Measurements from ENCODE around the gene RFPL4AL1. TPM values are rescaled to one million over a fixed set of nuclear protein-coding genes. Genes with fewer than 3 reads are reported as not detected.

The RFPL4AL1 gene
- total RNA-seq, 1 experiment from 2014 or later: not detected

Other genes starting within 250 kb of the RFPL4AL1 start
- gene SBK2, start 232.0 kb upstream of the RFPL4AL1 start, total RNA-seq (2014; rRNA removed; shearing (Covaris generic)): not detected in 2 replicates
- gene SBK3, start 223.6 kb upstream of the RFPL4AL1 start, total RNA-seq (2014; rRNA removed; shearing (Covaris generic)): not detected in 2 replicates
- 8.2 and 8.3 TPM in 2 replicates for gene ZNF579, start 188.3 kb upstream of the RFPL4AL1 start, total RNA-seq (2014; rRNA removed; shearing (Covaris generic))
- gene FIZ1, start 169.6 kb upstream of the RFPL4AL1 start, total RNA-seq (2014; rRNA removed; shearing (Covaris generic)): 6.0 and 10.0 TPM in 2 replicates
- gene ZNF524, start 168.8 kb upstream of the RFPL4AL1 start, total RNA-seq (2014; rRNA removed; shearing (Covaris generic)): 18.8 and 26.2 TPM in 2 replicates
- 2.2 and 3.8 TPM in 2 replicates for gene ZNF865, start 163.5 kb upstream of the RFPL4AL1 start, total RNA-seq (2014; rRNA removed; shearing (Covaris generic))
- 4.1 and 6.1 TPM in 2 replicates for gene ZNF784, start 144.6 kb upstream of the RFPL4AL1 start, total RNA-seq (2014; rRNA removed; shearing (Covaris generic))
- gene ZNF580, start 128.1 kb upstream of the RFPL4AL1 start, total RNA-seq (2014; rRNA removed; shearing (Covaris generic)): 16.5 and 55.3 TPM in 2 replicates
- gene ZNF581, start 125.5 kb upstream of the RFPL4AL1 start, total RNA-seq (2014; rRNA removed; shearing (Covaris generic)): 23.7 and 29.5 TPM in 2 replicates
- 14.0 and 17.6 TPM in 2 replicates for gene CCDC106, start 120.9 kb upstream of the RFPL4AL1 start, total RNA-seq (2014; rRNA removed; shearing (Covaris generic))
- gene U2AF2, start 114.1 kb upstream of the RFPL4AL1 start, total RNA-seq (2014; rRNA removed; shearing (Covaris generic)): 334 and 352 TPM in 2 replicates
- gene EPN1, start 93.9 kb upstream of the RFPL4AL1 start, total RNA-seq (2014; rRNA removed; shearing (Covaris generic)): 97.4 and 122 TPM in 2 replicates
- not detected in 2 replicates for gene NLRP9, start 30.7 kb upstream of the RFPL4AL1 start, total RNA-seq (2014; rRNA removed; shearing (Covaris generic))
- 0.13 and 0.18 TPM in 2 replicates for gene RFPL4A, start 10.0 kb upstream of the RFPL4AL1 start, total RNA-seq (2014; rRNA removed; shearing (Covaris generic))
- 0.03 and 0.13 TPM in 2 replicates for gene NLRP11, start 62.9 kb downstream of the RFPL4AL1 start, total RNA-seq (2014; rRNA removed; shearing (Covaris generic))
- gene NLRP4, start 67.4 kb downstream of the RFPL4AL1 start, total RNA-seq (2014; rRNA removed; shearing (Covaris generic)): not detected in 2 replicates
- not detected in 2 replicates for gene NLRP13, start 163.2 kb downstream of the RFPL4AL1 start, total RNA-seq (2014; rRNA removed; shearing (Covaris generic))
- gene NLRP8, start 178.7 kb downstream of the RFPL4AL1 start, total RNA-seq (2014; rRNA removed; shearing (Covaris generic)): not detected in 2 replicates
- not detected in 2 replicates for gene NLRP5, start 217.7 kb downstream of the RFPL4AL1 start, total RNA-seq (2014; rRNA removed; shearing (Covaris generic))